Activated CD4-positive, alpha-beta T cell treated with anti-CD3 and anti-CD28 coated beads, Interleukin-2, amount 10 ng/mL, durations not matched to agents 7 days and 5 days (primary cell): Measurements from ENCODE around the gene TENM4. TPM values are rescaled to one million over a fixed set of nuclear protein-coding genes. Genes with fewer than 3 reads are reported as not detected.

ENCODE experiments used
- CTCF ChIA-PET: fragments of 350-600 bp; sonication (Branson Sonifier 250); formaldehyde crosslinking; loops from one replicate; lab custom pipeline; 2021; ENCODE audit warnings: antibody characterized with exemption; lab: Charles Lee
- POLR2A ChIA-PET: fragments of 350-600 bp; sonication (Branson Sonifier 250); formaldehyde crosslinking; loops from one replicate; lab custom pipeline; 2021; ENCODE audit warnings: antibody characterized with exemption; lab: Charles Lee
- DNase-seq: peaks from one replicate; pipeline ENCODE4 v3.0.0-alpha.2; 2020
- H3K27ac Mint-ChIP-seq: one replicate; pipeline ENCODE4 v1.8.0; 2021; ENCODE audit warnings: mild to moderate bottlenecking, moderate library complexity, mixed read lengths
- H3K27me3 Mint-ChIP-seq: one replicate; pipeline ENCODE4 v1.8.0; 2021; ENCODE audit warnings: mixed read lengths
- H3K36me3 Mint-ChIP-seq: one replicate; pipeline ENCODE4 v1.8.0; 2021; ENCODE audit warnings: low read depth, mixed read lengths
- H3K4me1 Mint-ChIP-seq: one replicate; pipeline ENCODE4 v1.8.0; 2021; ENCODE audit warnings: mixed read lengths
- H3K4me3 Mint-ChIP-seq: one replicate; pipeline ENCODE4 v1.8.0; 2021; ENCODE audit warnings: mild to moderate bottlenecking, moderate library complexity, mixed read lengths
- H3K9me3 Mint-ChIP-seq: one replicate; pipeline ENCODE4 v1.8.0; 2021; ENCODE audit warnings: mixed read lengths
- total RNA-seq, 2 experiments: library from RNA; stranded (reverse); gene quantifications; one replicate each; pipeline ENCODE4 v1.2.3, GENCODE V29; 2021

Gene TENM4
- total RNA-seq, 2 experiments from 2014 or later = not detected

- Mint-ChIP-seq H3K27me3 (no peaks in the 10 kb centered on the region), H3K36me3 (no peaks in the 10 kb centered on the region), H3K4me1 (no peaks in the 10 kb centered on the region), H3K9me3 (no peaks in the 10 kb centered on the region), H3K4me3 (no peak overlapping the region), H3K27ac (no peak overlapping the region)
- no peak for DNase-seq
- CTCF ChIA-PET = no interaction called here
- POLR2A ChIA-PET = no interaction called here
Measured at GRCh38 chr11:78748918-78749690, 691.7 kb downstream of the TENM4 start.

GRCh38 chr11:78744949-78745348, 695.9 kb downstream of the TENM4 start:
- Mint-ChIP-seq H3K27me3 (no peaks in the 10 kb centered on the region), H3K4me3 (no peak overlapping the region), H3K9me3 (no peaks in the 10 kb centered on the region), H3K4me1 (no peaks in the 10 kb centered on the region), H3K27ac (no peak overlapping the region), H3K36me3 (no peaks in the 10 kb centered on the region)
- no peak for DNase-seq
- ChIA-PET CTCF (interaction anchor here (0.7 kb wide), 1 partner anchor 23 kb away, joined by 3 read pairs; no protein-coding TSS in a partner anchor), POLR2A (no interaction called here)

- ChIA-PET CTCF (no interaction called here), POLR2A (no interaction called here)
- DNase-seq = no peak
- Mint-ChIP-seq H3K4me1 (no peaks in the 10 kb centered on the region), H3K27ac (no peak overlapping the region), H3K9me3 (no peaks in the 10 kb centered on the region), H3K4me3 (no peak overlapping the region), H3K27me3 (peaks cover 2% of the 10 kb centered on the region), H3K36me3 (no peaks in the 10 kb centered on the region)
Measured at GRCh38 chr11:78744202-78744601, 696.6 kb downstream of the TENM4 start.

- Mint-ChIP-seq H3K27ac (no peak overlapping the region), H3K4me3 (no peak overlapping the region), H3K27me3 (peaks cover 5% of the 10 kb centered on the region), H3K9me3 (no peaks in the 10 kb centered on the region), H3K36me3 (no peaks in the 10 kb centered on the region), H3K4me1 (no peaks in the 10 kb centered on the region)
- DNase-seq = no peak
- ChIA-PET CTCF (no interaction called here), POLR2A (no interaction called here)
Measured at GRCh38 chr11:78742430-78742829, 698.4 kb downstream of the TENM4 start.

- no peak for DNase-seq
- CTCF ChIA-PET = no interaction called here
- Mint-ChIP-seq H3K27me3 (peaks cover 5% of the 10 kb centered on the region), H3K4me3 (no peak overlapping the region), H3K4me1 (no peaks in the 10 kb centered on the region), H3K27ac (no peak overlapping the region), H3K9me3 (no peaks in the 10 kb centered on the region), H3K36me3 (no peaks in the 10 kb centered on the region)
- POLR2A ChIA-PET = no interaction called here
Measured at GRCh38 chr11:78741741-78742140, 699.1 kb downstream of the TENM4 start.

GRCh38 chr11:78740199-78741071, 700.4 kb downstream of the TENM4 start:
- Mint-ChIP-seq H3K27me3 (peaks cover 5% of the 10 kb centered on the region), H3K9me3 (no peaks in the 10 kb centered on the region), H3K4me3 (no peak overlapping the region), H3K36me3 (no peaks in the 10 kb centered on the region), H3K4me1 (no peaks in the 10 kb centered on the region), H3K27ac (no peak overlapping the region)
- ChIA-PET POLR2A (no interaction called here), CTCF (no interaction called here)
- DNase-seq = no peak

GRCh38 chr11:78737891-78738290, 702.9 kb downstream of the TENM4 start:
- ChIA-PET CTCF (no interaction called here), POLR2A (no interaction called here)
- peaks cover 5% of the 10 kb centered on the region for H3K27me3 Mint-ChIP-seq
- H3K4me3 Mint-ChIP-seq = no peak overlapping the region
- H3K9me3 Mint-ChIP-seq = no peaks in the 10 kb centered on the region
- no peak overlapping the region for H3K27ac Mint-ChIP-seq
- DNase-seq = no peak
- no peaks in the 10 kb centered on the region for H3K36me3 Mint-ChIP-seq
- H3K4me1 Mint-ChIP-seq = no peaks in the 10 kb centered on the region

GRCh38 chr11:78737301-78737700, 703.5 kb downstream of the TENM4 start:
- no peaks in the 10 kb centered on the region for H3K9me3 Mint-ChIP-seq
- CTCF ChIA-PET = no interaction called here

GRCh38 chr11:78735711-78736110, 705.1 kb downstream of the TENM4 start:
- CTCF ChIA-PET = no interaction called here
- Mint-ChIP-seq H3K36me3 (no peaks in the 10 kb centered on the region), H3K27ac (no peak overlapping the region), H3K9me3 (no peaks in the 10 kb centered on the region), H3K4me1 (no peaks in the 10 kb centered on the region), H3K27me3 (peaks cover 5% of the 10 kb centered on the region), H3K4me3 (no peak overlapping the region)
- POLR2A ChIA-PET = no interaction called here
- DNase-seq = no peak

More at GRCh38 chr11:78737301-78737700, 703.5 kb downstream of the TENM4 start:
- Mint-ChIP-seq H3K27ac (no peak overlapping the region), H3K27me3 (peaks cover 5% of the 10 kb centered on the region), H3K4me3 (no peak overlapping the region), H3K36me3 (no peaks in the 10 kb centered on the region), H3K4me1 (no peaks in the 10 kb centered on the region)
- DNase-seq = no peak
- POLR2A ChIA-PET = no interaction called here

- Mint-ChIP-seq H3K9me3 (no peaks in the 10 kb centered on the region), H3K36me3 (no peaks in the 10 kb centered on the region), H3K4me1 (no peaks in the 10 kb centered on the region), H3K4me3 (no peak overlapping the region), H3K27me3 (no peaks in the 10 kb centered on the region), H3K27ac (no peak overlapping the region)
- POLR2A ChIA-PET = no interaction called here
- CTCF ChIA-PET = no interaction called here
- no peak for DNase-seq
Measured at GRCh38 chr11:78733031-78733430, 707.8 kb downstream of the TENM4 start.

GRCh38 chr11:78732246-78732645, 708.6 kb downstream of the TENM4 start:
- H3K4me3 Mint-ChIP-seq = no peak overlapping the region
- DNase-seq = no peak
- H3K36me3 Mint-ChIP-seq = no peaks in the 10 kb centered on the region
- H3K4me1 Mint-ChIP-seq = no peaks in the 10 kb centered on the region
- CTCF ChIA-PET = no interaction called here
- H3K9me3 Mint-ChIP-seq = no peaks in the 10 kb centered on the region
- no peaks in the 10 kb centered on the region for H3K27me3 Mint-ChIP-seq
- POLR2A ChIA-PET = no interaction called here
- H3K27ac Mint-ChIP-seq = no peak overlapping the region

GRCh38 chr11:78731027-78731426, 709.8 kb downstream of the TENM4 start:
- H3K27me3 Mint-ChIP-seq = no peaks in the 10 kb centered on the region
- H3K36me3 Mint-ChIP-seq = no peaks in the 10 kb centered on the region
- no peaks in the 10 kb centered on the region for H3K9me3 Mint-ChIP-seq
- ChIA-PET POLR2A (no interaction called here), CTCF (no interaction called here)
- no peaks in the 10 kb centered on the region for H3K4me1 Mint-ChIP-seq
- DNase-seq = no peak
- H3K4me3 Mint-ChIP-seq = no peak overlapping the region
- no peak overlapping the region for H3K27ac Mint-ChIP-seq

GRCh38 chr11:78730267-78730824, 710.5 kb downstream of the TENM4 start:
- Mint-ChIP-seq H3K9me3 (no peaks in the 10 kb centered on the region), H3K27ac (no peak overlapping the region), H3K27me3 (peaks cover 2% of the 10 kb centered on the region), H3K36me3 (no peaks in the 10 kb centered on the region), H3K4me3 (no peak overlapping the region), H3K4me1 (no peaks in the 10 kb centered on the region)
- POLR2A ChIA-PET = no interaction called here
- CTCF ChIA-PET = interaction anchor here (0.5 to 1.2 kb wide), 2 partner anchors 15 to 849 kb away, joined by 3 to 4 read pairs; no protein-coding TSS in a partner anchor
- DNase-seq = no peak
